SU-DHL-6 (cell line): ENCODE data around the gene PLD3.

ENCODE experiments used
- H2AFZ ChIP-seq: fragments of 200-600 bp; sonication (generic); 2 replicates; pipeline ENCODE4 v1.6.1; 2014; ENCODE audit warnings: low read depth, mild to moderate bottlenecking, moderate library complexity, mixed read lengths, antibody characterized with exemption, low read length; ENCODE audit not compliant: severe bottlenecking
- H3F3A ChIP-seq: fragments of 200-600 bp; shearing (Covaris generic); 2 replicates; pipeline ENCODE4 v1.6.0; 2016; ENCODE audit warnings: antibody characterized with exemption, mild to moderate bottlenecking; ENCODE audit not compliant: insufficient read depth
- H3K27ac ChIP-seq: fragments of 200-600 bp; sonication (generic); 2 replicates; pipeline ENCODE4 v1.5.1; 2016; ENCODE audit warnings: low read depth, mild to moderate bottlenecking, low read length, moderate library complexity, mixed read lengths
- H3K27me3 ChIP-seq: fragments of 200-600 bp; sonication (generic), shearing (Covaris generic); 2 replicates; pipeline ENCODE4 v1.6.0; 2014; ENCODE audit warnings: mild to moderate bottlenecking, low read length
- H3K36me3 ChIP-seq: fragments of 200-600 bp; sonication (generic); 2 replicates; pipeline ENCODE4 v1.6.1; 2014; ENCODE audit warnings: mild to moderate bottlenecking, low read length, mixed read lengths
- H3K4me2 ChIP-seq: fragments of 300-600, 200-600 bp; shearing (Covaris generic), sonication (generic); 2 replicates; pipeline ENCODE4 v1.6.0; 2014; ENCODE audit warnings: low read length, low read depth, mild to moderate bottlenecking; ENCODE audit not compliant: poor library complexity, severe bottlenecking
- H3K4me3 ChIP-seq: fragments of 200-600 bp; sonication (generic); 2 replicates; pipeline ENCODE4 v1.5.1; 2014; ENCODE audit warnings: antibody characterized with exemption, low read length, mild to moderate bottlenecking, mixed read lengths; ENCODE audit not compliant: insufficient read depth, poor library complexity, severe bottlenecking
- H3K79me2 ChIP-seq: fragments of 200-600 bp; sonication (generic); 2 replicates; pipeline ENCODE4 v1.6.1; 2014; ENCODE audit warnings: mild to moderate bottlenecking, low read length, moderate library complexity; ENCODE audit not compliant: insufficient read depth
- H3K9ac ChIP-seq: fragments of 200-600 bp; sonication (generic); 2 replicates; pipeline ENCODE4 v1.7.0; 2014; ENCODE audit warnings: mild to moderate bottlenecking, low read length
- H3K9me2 ChIP-seq: fragments of 200-600 bp; sonication (generic); replicated peaks from 2 replicates; pipeline ENCODE4 v1.6.1; 2014; ENCODE audit warnings: low read length; ENCODE audit not compliant: insufficient read depth
- H3K9me3 ChIP-seq: fragments of 200-600 bp; sonication (generic); 2 replicates; pipeline ENCODE4 v1.6.1; 2014; ENCODE audit warnings: low read length, mixed read lengths; ENCODE audit not compliant: insufficient read depth
- H4K20me1 ChIP-seq: fragments of 200-600 bp; sonication (generic); 2 replicates; pipeline ENCODE4 v1.6.1; 2014; ENCODE audit warnings: low read depth, mild to moderate bottlenecking, antibody characterized with exemption, low read length, moderate library complexity, mixed read lengths
- CTCF ChIP-seq: fragments of 200-600 bp; sonication (generic); IDR thresholded peaks from one replicate; pipeline ENCODE4 v1.5.1; 2017; ENCODE audit warnings: antibody characterized with exemption, mild to moderate bottlenecking, low read length, moderate library complexity; ENCODE audit not compliant: insufficient read depth, poor library complexity, severe bottlenecking
- EZH2phosphoT487 ChIP-seq: fragments of 200-600 bp; sonication (generic), shearing (Covaris generic); conservative IDR thresholded peaks from 2 replicates; pipeline ENCODE4 v1.6.1; 2018; ENCODE audit warnings: mild to moderate bottlenecking, antibody characterized with exemption, low read length, moderate library complexity, mixed read lengths

PLD3 gene

GRCh38 chr19:40321076-40321475, 27.4 kb upstream of the PLD3 start:
- no peak overlapping the region for H3K27ac ChIP-seq
- H3K9ac ChIP-seq = no peak overlapping the region
- H3K9me2 ChIP-seq = no peaks in the 10 kb centered on the region
- no peak overlapping the region for H3K4me2 ChIP-seq
- no peak for TF ChIP-seq CTCF
- TF ChIP-seq EZH2phosphoT487 = no peak
- H3K27me3 ChIP-seq = no peaks in the 10 kb centered on the region
- H3K36me3 ChIP-seq = no peaks in the 10 kb centered on the region
- H3F3A ChIP-seq = no peaks in the 10 kb centered on the region
- H2AFZ ChIP-seq = no peak overlapping the region
- no peaks in the 10 kb centered on the region for H3K9me3 ChIP-seq
- H3K79me2 ChIP-seq = no peaks in the 10 kb centered on the region
- no peak overlapping the region for H3K4me3 ChIP-seq
- no peaks in the 10 kb centered on the region for H4K20me1 ChIP-seq

- TF ChIP-seq EZH2phosphoT487 (no peak), CTCF (no peak)
- no peak overlapping the region for H3K4me2 ChIP-seq
- no peak overlapping the region for H3K9ac ChIP-seq
- H3K27ac ChIP-seq = no peak overlapping the region
- no peak overlapping the region for H3K4me3 ChIP-seq
- H3K9me2 ChIP-seq = no peaks in the 10 kb centered on the region
- no peaks in the 10 kb centered on the region for H4K20me1 ChIP-seq
- H2AFZ ChIP-seq = no peak overlapping the region
- no peaks in the 10 kb centered on the region for H3K9me3 ChIP-seq
- no peaks in the 10 kb centered on the region for H3K27me3 ChIP-seq
- no peaks in the 10 kb centered on the region for H3K36me3 ChIP-seq
- H3F3A ChIP-seq = no peaks in the 10 kb centered on the region
- no peaks in the 10 kb centered on the region for H3K79me2 ChIP-seq
Observed at GRCh38 chr19:40321566-40322270, 26.8 kb upstream of the PLD3 start.

GRCh38 chr19:40322271-40322610, 26.3 kb upstream of the PLD3 start:
- no peaks in the 10 kb centered on the region for H3K27me3 ChIP-seq
- no peak for TF ChIP-seq EZH2phosphoT487
- H3F3A ChIP-seq = no peaks in the 10 kb centered on the region
- no peaks in the 10 kb centered on the region for H4K20me1 ChIP-seq
- no peaks in the 10 kb centered on the region for H3K36me3 ChIP-seq
- H2AFZ ChIP-seq = no peak overlapping the region
- H3K4me2 ChIP-seq = no peak overlapping the region
- H3K9ac ChIP-seq = no peak overlapping the region
- H3K9me3 ChIP-seq = no peaks in the 10 kb centered on the region
- no peak overlapping the region for H3K27ac ChIP-seq
- H3K9me2 ChIP-seq = no peaks in the 10 kb centered on the region
- H3K4me3 ChIP-seq = no peak overlapping the region
- H3K79me2 ChIP-seq = no peaks in the 10 kb centered on the region

GRCh38 chr19:40322951-40323615, 25.4 kb upstream of the PLD3 start:
- H3K4me2 ChIP-seq = no peak overlapping the region
- no peaks in the 10 kb centered on the region for H3K36me3 ChIP-seq
- no peak overlapping the region for H3K4me3 ChIP-seq
- H2AFZ ChIP-seq = no peak overlapping the region
- no peaks in the 10 kb centered on the region for H3K27me3 ChIP-seq
- TF ChIP-seq CTCF (no peak), EZH2phosphoT487 (no peak)
- no peak overlapping the region for H3K9ac ChIP-seq
- H4K20me1 ChIP-seq = no peaks in the 10 kb centered on the region
- H3K79me2 ChIP-seq = no peaks in the 10 kb centered on the region
- no peak overlapping the region for H3K27ac ChIP-seq
- H3K9me2 ChIP-seq = no peaks in the 10 kb centered on the region
- H3K9me3 ChIP-seq = no peaks in the 10 kb centered on the region
- H3F3A ChIP-seq = no peaks in the 10 kb centered on the region
